Tibial nerve (tissue), 4 donors: ENCODE measurements around the gene CCL24. TPM values are rescaled to one million over a fixed set of nuclear protein-coding genes. Genes with fewer than 3 reads are reported as not detected.
"Not testable (repeated sequence)": the region's sequence is repeated elsewhere in the genome, so short reads cannot be mapped to it uniquely, and the experiment has no call there.

Source experiments
- DNase-seq, 2 donors: peaks; one replicate each; pipeline ENCODE4 v3.0.0-alpha.2; 2019; ENCODE audit warnings: low spot score in 2 of 2
- H3K27ac ChIP-seq, 4 donors: fragments of 200-600 bp; sonication (generic) in 3 of 4; one replicate each; pipeline ENCODE4 v1.5.1; 2017 to 2019; ENCODE audit warnings: mild to moderate bottlenecking in 1 of 4
- H3K27me3 ChIP-seq, 2 donors: fragments of 200-600 bp; sonication (generic) in 1 of 2; one replicate each; pipeline versions ENCODE4 v1.5.1 to v1.6.0; 2017 to 2019
- H3K36me3 ChIP-seq, 3 donors: fragments of 200-600 bp; sonication (generic); one replicate each; pipeline ENCODE4 v1.5.1; 2018 to 2019
- H3K4me1 ChIP-seq, 4 donors: fragments of 200-600 bp; sonication (generic) in 3 of 4; one replicate each; pipeline ENCODE4 v1.5.1; 2017 to 2019
- H3K4me3 ChIP-seq, 4 donors: fragments of 200-600 bp; sonication (generic) in 3 of 4; one replicate each; pipeline ENCODE4 v1.5.1; 2017 to 2019; ENCODE audit warnings: mild to moderate bottlenecking in 1 of 4, moderate library complexity in 1 of 4
- H3K9me3 ChIP-seq, 4 donors: fragments of 200-600 bp; sonication (generic) in 3 of 4; one replicate each; pipeline ENCODE4 v1.5.1; 2017 to 2019
- CTCF ChIP-seq, 5 experiments: fragments of 200-600 bp in 3 of 5; fragments of 450-650 bp in 2 of 5; sonication (generic) in 3 of 5; IDR thresholded peaks; one replicate each; pipeline ENCODE4 v1.5.1; 2016 to 2019; ENCODE audit warnings: antibody characterized with exemption in 5 of 5, mild to moderate bottlenecking in 3 of 5, moderate library complexity in 2 of 5
- EP300 ChIP-seq, 2 donors: sonication (generic); formaldehyde crosslinking; IDR thresholded peaks; one replicate each; pipeline ENCODE4 v1.6.1; 2017; ENCODE audit warnings: antibody characterized with exemption in 2 of 2, mild to moderate bottlenecking in 1 of 2
- POLR2A ChIP-seq, 2 donors: fragments of 450-650 bp; IDR thresholded peaks; one replicate each; pipeline ENCODE4 v1.6.1; 2017; ENCODE audit warnings: antibody characterized with exemption in 2 of 2, mild to moderate bottlenecking in 2 of 2, moderate library complexity in 2 of 2
- WGBS, 2 donors: methylation state at CpG; one replicate each; pipeline ENCODE4 v1.1.5; 2018; 5-methylcytosine and 5-hydroxymethylcytosine counted together
- total RNA-seq, 4 donors: library from RNA; depleted of rRNA; stranded (reverse); fragments of >200 nt; gene quantifications; one replicate each; pipeline ENCODE4 v1.1.0, GENCODE V29; 2016

The CCL24 gene
- total RNA-seq, 4 donors from 2014 or later = not detected

DNA sequence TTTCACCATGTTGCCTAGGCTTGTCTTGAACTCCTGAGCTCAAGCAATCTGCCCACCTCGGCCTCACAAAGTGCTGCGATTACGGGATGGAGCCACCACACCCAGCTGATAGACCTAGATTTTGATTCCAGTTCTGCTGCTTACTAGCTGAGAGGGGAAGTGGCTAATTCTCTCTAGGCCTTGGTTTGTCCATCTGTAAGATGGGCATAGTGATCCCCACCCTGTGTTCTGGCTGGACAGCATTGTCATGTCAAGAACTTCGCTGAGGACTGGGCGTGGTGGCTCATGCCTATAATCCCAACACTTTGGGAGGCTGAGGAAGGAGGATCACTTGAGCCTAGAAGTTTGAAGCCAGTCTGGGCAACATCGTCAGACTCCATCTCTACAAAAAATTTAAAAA is 17.4 kb upstream of the CCL24 start:
- Histone ChIP-seq H3K36me3 (no peaks in the 10 kb centered on the region), H3K27ac (no peak overlapping the region), H3K4me3 (no peak overlapping the region), H3K27me3 (no peaks in the 10 kb centered on the region), H3K4me1 (no peaks in the 10 kb centered on the region), H3K9me3 (no peaks in the 10 kb centered on the region)
- TF ChIP-seq CTCF (IDR thresholded peaks at IDR 0.05) (no peak), EP300 (IDR thresholded peaks at IDR 0.05) (no peak), POLR2A (IDR thresholded peaks at IDR 0.05) (no peak)
- no peak for DNase-seq
- 94 to 98% methylated on average over 6 of the region's 6 CpGs for WGBS, 2 donors

GRCh38 chr7:75829656-75830055 is 16.1 kb upstream of the CCL24 start:
- H3K4me1 ChIP-seq, H3K27ac ChIP-seq, H3K27me3 ChIP-seq, H3K4me3 ChIP-seq, H3K36me3 ChIP-seq, H3K9me3 ChIP-seq, DNase-seq: not testable (repeated sequence)
- WGBS, 2 donors = 40 to 43% methylated on average over 6 of the region's 6 CpGs

DNA sequence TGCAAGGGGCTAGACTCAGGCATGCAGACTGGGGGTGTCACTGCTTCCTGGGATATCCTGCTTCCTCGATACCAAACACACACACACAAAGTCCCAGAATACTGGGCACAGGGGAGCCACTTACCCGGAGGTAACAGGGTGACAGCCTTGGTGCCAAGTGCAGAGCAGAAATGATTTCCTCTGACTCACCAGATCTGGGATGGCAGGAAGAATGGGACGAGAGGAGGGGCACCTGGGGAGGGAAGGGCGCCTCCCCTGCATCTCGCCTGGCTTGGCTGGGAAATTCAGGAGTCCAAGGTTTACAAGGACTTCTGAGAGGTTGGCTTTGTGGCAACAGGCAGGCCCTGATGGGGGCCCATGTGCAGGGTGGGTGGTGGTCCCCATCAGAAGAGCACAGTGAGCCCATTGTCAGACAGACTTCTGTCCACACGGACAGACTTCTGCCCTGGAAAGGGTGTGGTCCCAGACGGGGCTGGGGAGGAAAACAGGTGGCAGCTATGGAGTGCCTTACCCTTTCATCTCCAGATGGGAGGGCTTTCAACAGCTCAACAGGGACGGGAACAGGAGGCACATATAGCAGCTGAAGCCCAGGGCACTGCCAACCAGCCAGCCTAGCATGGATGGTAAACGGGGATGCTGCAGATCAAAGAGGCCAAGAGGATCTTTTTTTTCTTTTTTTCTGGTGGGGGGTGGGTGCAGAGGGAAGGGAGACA is 9.7 kb upstream of the CCL24 start:
- H3K4me3 ChIP-seq = no peak overlapping the region
- no peaks in the 10 kb centered on the region for H3K27me3 ChIP-seq
- 48 to 52% methylated on average over 7 to 9 of the region's 9 CpGs for WGBS, 2 donors
- no peaks in the 10 kb centered on the region for H3K36me3 ChIP-seq
- TF ChIP-seq CTCF (IDR thresholded peaks at IDR 0.05) = no peak
- TF ChIP-seq EP300 (IDR thresholded peaks at IDR 0.05) = no peak
- TF ChIP-seq POLR2A (IDR thresholded peaks at IDR 0.05) = no peak
- DNase-seq = no peak
- no peaks in the 10 kb centered on the region for H3K4me1 ChIP-seq
- H3K27ac ChIP-seq = no peak overlapping the region
- no peaks in the 10 kb centered on the region for H3K9me3 ChIP-seq

GRCh38 chr7:75820688-75821087 is 7.1 kb upstream of the CCL24 start:
- no peak for TF ChIP-seq CTCF (IDR thresholded peaks at IDR 0.05)
- TF ChIP-seq POLR2A (IDR thresholded peaks at IDR 0.05) = no peak
- Histone ChIP-seq H3K27ac (no peak overlapping the region), H3K9me3 (no peaks in the 10 kb centered on the region), H3K4me3 (no peak overlapping the region), H3K4me1 (peaks cover 0 to 3% (median 0%) of the 10 kb centered on the region in 4 donors), H3K36me3 (no peaks in the 10 kb centered on the region), H3K27me3 (no peaks in the 10 kb centered on the region)
- WGBS, 2 donors = 90 to 97% methylated on average over 1 of the region's 1 CpG
- DNase-seq = no peak

- 62 to 70% methylated on average over 2 of the region's 2 CpGs for WGBS, 2 donors
- peak in 1 of 2 donors; percentile 48 for DNase-seq
- H3K4me1 ChIP-seq = peaks cover 0 to 3% (median 0%) of the 10 kb centered on the region in 4 donors
- H3K9me3 ChIP-seq = no peaks in the 10 kb centered on the region
- no peak overlapping the region for H3K27ac ChIP-seq
- H3K4me3 ChIP-seq = no peak overlapping the region
- H3K36me3 ChIP-seq = no peaks in the 10 kb centered on the region
- H3K27me3 ChIP-seq = no peaks in the 10 kb centered on the region
- TF ChIP-seq CTCF (IDR thresholded peaks at IDR 0.05) (no peak), EP300 (IDR thresholded peaks at IDR 0.05) (no peak), POLR2A (IDR thresholded peaks at IDR 0.05) (no peak)
These were observed 6.1 kb upstream of the CCL24 start for GRCh38 chr7:75819711-75820110.
